ENCODE results near the gene UNK. TPM values are rescaled to one million over a fixed set of nuclear protein-coding genes. Genes with fewer than 3 reads are reported as not detected.

The UNK gene
- total RNA-seq, 1 donor from 2014 or later: 14.8 TPM

Small RNA genes lying within 50 kb of the gene (microRNA-seq; reads per million reads assigned to microRNA genes)
- gene MIR4738 (ENCODE audit: borderline number of aligned reads): not detected

Other genes with a start within 250 kb of the UNK start
- gene MYO15B, start 197.0 kb upstream of the UNK start, total RNA-seq: 48.2 TPM
- gene SMIM5, start 151.4 kb upstream of the UNK start, total RNA-seq: 15.8 TPM
- 14.3 TPM for gene RECQL5, start 117.7 kb upstream of the UNK start, total RNA-seq
- gene SAP30BP, start 117.5 kb upstream of the UNK start, total RNA-seq: 47.8 TPM
- gene ITGB4, start 63.3 kb upstream of the UNK start, total RNA-seq: 8.8 TPM
- 20.2 TPM for gene GALK1, start 19.6 kb upstream of the UNK start, total RNA-seq
- 8.6 TPM for gene UNC13D, start 59.6 kb downstream of the UNK start, total RNA-seq
- gene WBP2, start 70.5 kb downstream of the UNK start, total RNA-seq: 152 TPM
- 24.4 TPM for gene TRIM47, start 93.8 kb downstream of the UNK start, total RNA-seq
- gene TRIM65, start 112.1 kb downstream of the UNK start, total RNA-seq: 11.4 TPM
- 124 TPM for gene MRPL38, start 120.1 kb downstream of the UNK start, total RNA-seq
- 4.2 TPM for gene FBF1, start 156.2 kb downstream of the UNK start, total RNA-seq
- gene ACOX1, start 194.4 kb downstream of the UNK start, total RNA-seq: 101 TPM
- 6.6 TPM for gene TEN1, start 194.4 kb downstream of the UNK start, total RNA-seq
- gene CDK3, start 216.0 kb downstream of the UNK start, total RNA-seq: 2.6 TPM
- 0.07 TPM for gene EVPL, start 242.5 kb downstream of the UNK start, total RNA-seq

All from left ventricle myocardium superior (tissue), 1 donor.